H1 (cell line): ENCODE results near the gene MXI1. TPM values are rescaled to one million over a fixed set of nuclear protein-coding genes. Genes with fewer than 3 reads are reported as not detected.

Experiments
- CTCF ChIA-PET: fragments of 300-600 bp; sonication (Branson Sonifier 250); formaldehyde crosslinking; loops from one replicate; lab custom pipeline; 2021; ENCODE audit not compliant: partially characterized antibody; lab: Charles Lee
- POLR2A ChIA-PET: fragments of 300-600 bp; sonication (Branson Sonifier 250); formaldehyde crosslinking; loops from one replicate; lab custom pipeline; 2021; ENCODE audit warnings: inconsistent platforms; ENCODE audit not compliant: partially characterized antibody; lab: Charles Lee
- DNase-seq, 2 experiments: peaks; one replicate each; pipeline versions ENCODE4 v3.0.0 to v3.0.0-alpha.2; 2010 to 2022; ENCODE audit warnings: low spot score in 2 of 2, low read depth in 1 of 2, mixed read lengths in 1 of 2
- FAIRE-seq: peaks from 2 replicates; lab custom pipeline; 2011; peaks lifted over from hg19 to GRCh38; lab: Jason Lieb, UNC
- H2AFZ ChIP-seq: 2 replicates; pipeline ENCODE4 v1.8.1; 2012; ENCODE audit warnings: low read length, inconsistent platforms
- H2AK5ac ChIP-seq: 2 replicates; pipeline ENCODE4 v1.6.1; 2013; ENCODE audit warnings: low read depth, low read length
- H2BK120ac ChIP-seq: replicated peaks from 2 replicates; pipeline ENCODE3; 2013; ENCODE audit warnings: low read depth, low read length, inconsistent platforms
- H2BK12ac ChIP-seq: 2 replicates; pipeline ENCODE4 v1.6.1; 2013; ENCODE audit warnings: low read depth, low read length
- H2BK15ac ChIP-seq: 2 replicates; pipeline ENCODE4 v1.6.1; 2013; ENCODE audit warnings: low read length
- H2BK20ac ChIP-seq: 2 replicates; pipeline ENCODE4 v1.6.1; 2013; ENCODE audit warnings: low read length
- H2BK5ac ChIP-seq: 2 replicates; pipeline ENCODE4 v1.6.1; 2013; ENCODE audit warnings: low read depth, low read length
- H3K14ac ChIP-seq: 2 replicates; pipeline ENCODE4 v1.6.1; 2013; ENCODE audit warnings: inconsistent platforms; ENCODE audit not compliant: insufficient read length
- H3K18ac ChIP-seq: 2 replicates; pipeline ENCODE4 v1.6.1; 2013; ENCODE audit warnings: low read length; ENCODE audit errors: extremely low read depth
- H3K23ac ChIP-seq: 2 replicates; pipeline ENCODE4 v1.6.1; 2013; ENCODE audit warnings: inconsistent platforms; ENCODE audit not compliant: insufficient read length
- H3K23me2 ChIP-seq: 2 replicates; pipeline ENCODE4 v1.6.1; 2013; ENCODE audit warnings: low read depth, low read length
- H3K27ac ChIP-seq: 2 replicates; pipeline ENCODE4 v1.6.1; 2011; ENCODE audit warnings: low read depth, low read length, inconsistent platforms
- H3K27me3 ChIP-seq, 4 experiments: replicated peaks in 1 of 4; 1 replicate in 1 of 4; 2 replicates in 3 of 4; pipeline versions ENCODE4 v1.6.1 to v1.8.1; 2011 to 2013; ENCODE audit warnings: low read length in 3 of 4, mild to moderate bottlenecking in 3 of 4, inconsistent platforms in 2 of 4, mixed read lengths in 2 of 4, moderate library complexity in 1 of 4; ENCODE audit not compliant: control insufficient read depth in 3 of 4, insufficient read depth in 3 of 4; ENCODE audit errors: extremely low read depth in 1 of 4
- H3K36me3 ChIP-seq, 4 experiments: 2 replicates each; pipeline versions ENCODE4 v1.6.1 to v1.8.1; 2011 to 2013; ENCODE audit warnings: mild to moderate bottlenecking in 4 of 4, low read length in 3 of 4, moderate library complexity in 2 of 4, control low read depth in 1 of 4, inconsistent platforms in 1 of 4; ENCODE audit not compliant: insufficient read depth in 4 of 4, control insufficient read depth in 2 of 4
- H3K4ac ChIP-seq: replicated peaks from 2 replicates; pipeline ENCODE3; 2013; ENCODE audit warnings: low read length, low read depth, mixed read lengths, inconsistent platforms; ENCODE audit not compliant: insufficient read length
- H3K4me1 ChIP-seq, 4 experiments: replicated peaks in 1 of 4; 1 replicate in 1 of 4; 2 replicates in 3 of 4; pipeline versions ENCODE4 v1.6.1 to v1.8.1; 2011 to 2013; ENCODE audit warnings: low read length in 3 of 4, inconsistent platforms in 2 of 4, mixed read lengths in 1 of 4; ENCODE audit not compliant: insufficient read depth in 4 of 4, control insufficient read depth in 3 of 4
- H3K4me2 ChIP-seq, 2 experiments: 2 replicates each; pipeline versions ENCODE4 v1.6.1 to v1.8.1; 2011 to 2013; ENCODE audit warnings: low read depth in 2 of 2, low read length in 2 of 2, control low read depth in 1 of 2, inconsistent platforms in 1 of 2, mild to moderate bottlenecking in 1 of 2; ENCODE audit not compliant: insufficient read depth in 1 of 2
- H3K4me3 ChIP-seq, 4 experiments: fragments of 200-600, 300-600 bp in 1 of 4; sonication (generic), shearing (Covaris generic), sonication (Bioruptor Twin) in 1 of 4; 2 replicates each; pipeline versions ENCODE4 v1.5.1 to v1.8.1; 2011 to 2016; ENCODE audit warnings: low read length in 4 of 4, low read depth in 3 of 4, control low read depth in 2 of 4, inconsistent platforms in 2 of 4, mild to moderate bottlenecking in 2 of 4, mixed read lengths in 1 of 4, moderate library complexity in 1 of 4; ENCODE audit not compliant: insufficient read depth in 2 of 4; ENCODE audit errors: extremely low read depth in 1 of 4
- H3K56ac ChIP-seq: replicated peaks from 2 replicates; pipeline ENCODE3; 2013; ENCODE audit warnings: low read depth, mild to moderate bottlenecking, mixed read lengths, low read length, inconsistent platforms; ENCODE audit not compliant: insufficient read length
- H3K79me1 ChIP-seq: 2 replicates; pipeline ENCODE4 v1.6.1; 2013; ENCODE audit warnings: low read depth, low read length, control low read depth
- H3K79me2 ChIP-seq, 2 experiments: 2 replicates each; pipeline versions ENCODE4 v1.6.1 to v1.8.1; 2012 to 2013; ENCODE audit warnings: low read length in 2 of 2, mild to moderate bottlenecking in 2 of 2, inconsistent platforms in 1 of 2; ENCODE audit not compliant: insufficient read depth in 2 of 2, control insufficient read depth in 1 of 2
- H3K9ac ChIP-seq, 4 experiments: replicated peaks in 1 of 4; 1 replicate in 1 of 4; 2 replicates in 3 of 4; pipeline versions ENCODE4 v1.6.1 to v1.8.1; 2011 to 2013; ENCODE audit warnings: low read depth in 3 of 4, low read length in 3 of 4, control low read depth in 2 of 4, mild to moderate bottlenecking in 2 of 4, moderate library complexity in 2 of 4, inconsistent platforms in 1 of 4; ENCODE audit errors: extremely low read depth in 1 of 4
- H3K9me3 ChIP-seq, 2 experiments: 2 replicates each; pipeline versions ENCODE4 v1.6.1 to v1.8.1; 2012 to 2013; ENCODE audit warnings: mild to moderate bottlenecking in 2 of 2, moderate library complexity in 2 of 2, control low read depth in 1 of 2, inconsistent platforms in 1 of 2, low read depth in 1 of 2, low read length in 1 of 2, mixed read lengths in 1 of 2; ENCODE audit not compliant: insufficient read depth in 2 of 2
- H4K20me1 ChIP-seq, 2 experiments: replicated peaks in 1 of 2; 2 replicates each; pipeline versions ENCODE3 to v1.8.1; 2011 to 2013; ENCODE audit warnings: inconsistent platforms in 2 of 2, low read length in 2 of 2, mild to moderate bottlenecking in 1 of 2; ENCODE audit not compliant: insufficient read depth in 2 of 2, control insufficient read depth in 1 of 2
- H4K5ac ChIP-seq: 2 replicates; pipeline ENCODE4 v1.6.1; 2013; ENCODE audit warnings: low read length, low read depth, mixed read lengths, inconsistent platforms; ENCODE audit not compliant: insufficient read length
- H4K8ac ChIP-seq: 2 replicates; pipeline ENCODE4 v1.8.0; 2013; ENCODE audit warnings: mild to moderate bottlenecking, moderate library complexity, low read length, inconsistent platforms; ENCODE audit not compliant: insufficient read depth; ENCODE audit errors: extremely low read depth
- H4K91ac ChIP-seq: replicated peaks from 2 replicates; pipeline ENCODE3; 2013; ENCODE audit warnings: low read length, mixed read lengths, inconsistent platforms; ENCODE audit not compliant: insufficient read length
- CBX5 ChIP-seq: fragments of 300-800, 300-1000 bp; sonication (generic); IDR thresholded peaks from 2 replicates; pipeline ENCODE4 v1.7.1; 2016; ENCODE audit warnings: antibody characterized with exemption, low read length, low read depth
- GABPA ChIP-seq: IDR thresholded peaks from 2 replicates; pipeline ENCODE4 v1.6.1; 2011; ENCODE audit warnings: mild to moderate bottlenecking, low read length, moderate library complexity, borderline replicate concordance; ENCODE audit not compliant: insufficient read depth
- POU5F1 ChIP-seq: IDR thresholded peaks from 2 replicates; pipeline ENCODE4 v1.6.1; 2011; ENCODE audit warnings: low read depth, mild to moderate bottlenecking, low read length, moderate library complexity
- SIRT6 ChIP-seq: IDR thresholded peaks from one replicate; pipeline ENCODE4 v1.7.1; 2012; ENCODE audit warnings: low read length, inconsistent platforms
- polyA plus RNA-seq, 7 experiments: library from polyadenylated mRNA; depleted of rRNA in 3 of 7; stranded (reverse) in 5 of 7; unstranded in 2 of 7; fragments of >200 nt in 5 of 7; fragments of 200-250 nt in 2 of 7; gene quantifications; 1 replicate in 5 of 7; 2 replicates in 1 of 7; 4 replicates in 1 of 7; pipeline versions ENCODE4 v1.2.1 to v1.2.3, GENCODE V29; 2011 to 2013; ENCODE audit warnings: missing spikeins in 2 of 7, mixed read lengths in 2 of 7
- total RNA-seq: library from RNA; stranded (reverse); fragmentation: NEBNext Ultra II Directional; extraction: Animal tissue kit (Norgen Biotek cat#: 25700); gene quantifications from 2 replicates; pipeline ENCODE4 v1.2.1, GENCODE V29; 2021

The MXI1 gene
- total and polyA plus RNA-seq, 2 of the 8 experiments (the other 6 are each of a cell fraction or from before 2014, with no cell fraction given): 5.7 to 8.8 TPM

DNA sequence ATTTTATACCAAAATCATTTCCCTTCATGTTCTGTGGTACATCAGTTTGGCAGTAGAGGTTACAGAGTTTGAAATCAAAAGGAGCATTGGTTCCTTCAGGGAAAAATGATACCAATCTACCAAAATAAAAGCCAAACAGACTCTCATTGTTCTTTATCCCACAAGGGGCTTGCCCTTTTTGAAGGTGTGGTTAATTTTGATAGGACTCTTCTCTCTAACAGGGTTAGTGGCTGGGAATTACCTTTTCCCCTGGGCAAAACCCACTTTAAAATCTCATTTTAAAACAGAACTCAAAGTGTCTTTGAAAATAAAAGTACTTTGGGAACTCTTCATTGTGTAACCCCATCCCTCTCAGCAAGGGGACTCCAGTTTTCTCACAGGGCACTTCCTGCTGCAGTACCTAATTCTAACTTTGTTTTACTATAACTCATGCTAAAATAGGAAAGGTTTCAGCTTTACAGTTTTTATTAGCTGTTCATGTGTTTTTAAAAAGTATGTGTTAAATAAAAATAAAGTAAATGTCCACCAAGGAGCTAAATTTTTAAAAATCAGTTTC is 66.7 kb downstream of the MXI1 start:
- FAIRE-seq: no peak
- POLR2A ChIA-PET: no interaction called here
- Histone ChIP-seq H2AK5ac (no peak overlapping the region), H2BK12ac (no peak overlapping the region), H4K20me1 (peaks cover 0 to 1% of the 10 kb centered on the region in 2 experiments), H4K8ac (no peak overlapping the region), H3K9ac (no peak overlapping the region), H3K79me1 (no peaks in the 10 kb centered on the region), H3K23ac (no peak overlapping the region), H4K5ac (no peak overlapping the region), H3K27ac (no peak overlapping the region), H3K27me3 (no peaks in the 10 kb centered on the region), H2BK120ac (no peak overlapping the region), H3K4me3 (no peak overlapping the region), H3K18ac (no peak overlapping the region), H3K4me1 (no peaks in the 10 kb centered on the region), H3K79me2 (no peaks in the 10 kb centered on the region), H2BK15ac (no peak overlapping the region), H3K56ac (no peak overlapping the region), H2AFZ (no peak overlapping the region), H2BK5ac (no peak overlapping the region), H3K4ac (no peak overlapping the region), H2BK20ac (no peak overlapping the region), H3K14ac (no peak overlapping the region), H4K91ac (no peak overlapping the region), H3K36me3 (no peaks in the 10 kb centered on the region), H3K9me3 (no peaks in the 10 kb centered on the region), H3K4me2 (no peak overlapping the region), H3K23me2 (no peaks in the 10 kb centered on the region)
- DNase-seq: no peak
- TF ChIP-seq POU5F1: no peak
- no peak for TF ChIP-seq CBX5
- TF ChIP-seq SIRT6: no peak
- TF ChIP-seq GABPA: no peak
- CTCF ChIA-PET: interaction anchor here (0.6 to 2.6 kb wide), 11 partner anchors 9 to 138 kb away, joined by 3 to 12 read pairs (median 4); partner anchors contain the start of gene MXI1
